OCI-LY7 (cell line): ENCODE data around the gene STAU1. TPM values are rescaled to one million over a fixed set of nuclear protein-coding genes. Genes with fewer than 3 reads are reported as not detected.
"Not testable (repeated sequence)": the region's sequence is repeated elsewhere in the genome, so short reads cannot be mapped to it uniquely, and the experiment has no call there.

ENCODE experiments used
- BruUV-seq: library from RNA; stranded (reverse); fragments of 400-500 nt; replicated peaks from 2 replicates; lab custom pipeline; 2021; lab: Mats Ljungman, UMichigan
- CTCF ChIA-PET: fragments of 300-600 bp; sonication (Branson Sonifier 250); formaldehyde crosslinking; loops from one replicate; lab custom pipeline; 2022; ENCODE audit warnings: antibody characterized with exemption; ENCODE audit not compliant: unreplicated experiment; lab: Charles Lee
- POLR2A ChIA-PET: fragments of 300-600 bp; sonication (Branson Sonifier 250); formaldehyde crosslinking; loops from one replicate; lab custom pipeline; 2022; ENCODE audit warnings: antibody characterized with exemption; lab: Charles Lee
- DNase-seq: peaks from one replicate; pipeline ENCODE4 v3.0.0-alpha.2; 2015; ENCODE audit warnings: low spot score
- H2AFZ ChIP-seq: fragments of 200-600 bp; sonication (generic), shearing (Covaris generic); 2 replicates; pipeline ENCODE4 v1.6.1; 2014; ENCODE audit warnings: mild to moderate bottlenecking, antibody characterized with exemption, low read length, moderate library complexity
- H3K27ac ChIP-seq: fragments of 200-600 bp; sonication (generic); 2 replicates; pipeline ENCODE4 v1.5.1; 2014; ENCODE audit warnings: mixed run types, low read depth, mild to moderate bottlenecking, moderate library complexity, low read length, inconsistent platforms; ENCODE audit not compliant: poor library complexity, severe bottlenecking
- H3K36me3 ChIP-seq: fragments of 200-600 bp; sonication (generic); 2 replicates; pipeline ENCODE4 v1.6.1; 2014; ENCODE audit warnings: mild to moderate bottlenecking, antibody characterized with exemption, low read length, moderate library complexity, mixed read lengths; ENCODE audit not compliant: insufficient read depth
- H3K4me1 ChIP-seq: fragments of 200-600 bp; sonication (generic); 2 replicates; pipeline ENCODE4 v1.5.1; 2014; ENCODE audit warnings: mild to moderate bottlenecking, low read length; ENCODE audit not compliant: insufficient read depth, poor library complexity, severe bottlenecking
- H3K4me2 ChIP-seq: fragments of 200-600 bp; sonication (generic); 2 replicates; pipeline ENCODE4 v1.6.1; 2014; ENCODE audit warnings: mild to moderate bottlenecking, low read length
- H3K4me3 ChIP-seq: fragments of 200-600 bp; sonication (generic); 2 replicates; pipeline ENCODE4 v1.5.1; 2014; ENCODE audit warnings: mild to moderate bottlenecking, low read depth, low read length; ENCODE audit not compliant: poor library complexity, severe bottlenecking
- H3K79me2 ChIP-seq: fragments of 200-600 bp; sonication (generic); 2 replicates; pipeline ENCODE4 v1.6.1; 2016; ENCODE audit warnings: low read depth, mild to moderate bottlenecking, low read length, moderate library complexity, mixed read lengths; ENCODE audit not compliant: insufficient read depth
- H3K9me2 ChIP-seq: fragments of 200-600 bp; sonication (generic); 2 replicates; pipeline ENCODE4 v1.6.1; 2016; ENCODE audit warnings: mild to moderate bottlenecking, low read length, mixed read lengths; ENCODE audit not compliant: insufficient read depth
- H3K9me3 ChIP-seq: fragments of 200-600 bp; sonication (generic); 2 replicates; pipeline ENCODE4 v1.6.1; 2014; ENCODE audit warnings: mild to moderate bottlenecking, mixed run types, low read length, mixed read lengths
- H4K20me1 ChIP-seq: fragments of 200-600 bp; sonication (generic); 2 replicates; pipeline ENCODE4 v1.6.1; 2014; ENCODE audit warnings: mild to moderate bottlenecking, antibody characterized with exemption, low read length, moderate library complexity, mixed read lengths; ENCODE audit not compliant: insufficient read depth
- EZH2phosphoT487 ChIP-seq: fragments of 200-600 bp; sonication (generic); IDR thresholded peaks from 2 replicates; pipeline ENCODE4 v1.6.1; 2018; ENCODE audit warnings: low read depth, borderline replicate concordance, mild to moderate bottlenecking, mixed run types, antibody characterized with exemption, low read length, moderate library complexity, mixed read lengths
- intact Hi-C: fragments of 100-400 bp; cut with micrococcal nuclease; formaldehyde crosslinking; loops from one replicate; pipeline ENCODE4 v1.10.0; 2022; ENCODE audit not compliant: unreplicated experiment
- total RNA-seq, 2 experiments: library from RNA; depleted of rRNA in 1 of 2; stranded (reverse); fragments of >200 nt in 1 of 2; shearing (Covaris generic) in 1 of 2; gene quantifications; 2 replicates each; pipeline ENCODE4 v1.2.3, GENCODE V29; 2014 to 2022
- TF ChIP-seq, protein P1 (sequence below): fragments of 200-600 bp; sonication (generic); conservative IDR thresholded peaks from 2 replicates; pipeline ENCODE4 v1.5.1; 2014; ENCODE audit warnings: mild to moderate bottlenecking, antibody characterized with exemption, low read length, moderate library complexity, mixed read lengths

The STAU1 gene
- total RNA-seq, 2 experiments from 2014 or later: 36.8 to 66.8 TPM

DNA sequence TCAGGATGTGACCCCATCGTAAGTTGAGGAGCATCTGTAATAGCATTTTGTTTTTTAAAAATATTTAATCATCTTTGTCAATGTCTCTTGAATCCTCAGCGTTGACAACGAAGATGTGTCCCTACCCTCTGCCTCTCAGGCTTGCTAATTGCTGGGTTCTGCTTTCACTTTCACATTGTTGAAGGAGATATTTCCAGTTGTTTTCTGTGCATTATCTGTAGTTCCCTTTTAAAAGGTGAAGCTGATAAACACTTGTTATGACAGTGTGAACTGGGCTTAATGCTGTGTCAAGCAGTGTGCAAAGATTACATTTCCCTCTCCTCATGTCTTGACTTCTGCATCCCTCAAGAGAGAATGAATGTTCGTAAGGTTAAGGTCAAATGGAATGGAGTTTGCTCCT is 87.2 kb downstream of the STAU1 start:
- Histone ChIP-seq H4K20me1 (no peaks in the 10 kb centered on the region), H3K4me2 (no peak overlapping the region), H3K9me2 (no peaks in the 10 kb centered on the region), H3K79me2 (peaks cover 9% of the 10 kb centered on the region; the same call in 1 of the 2 replicates), H2AFZ (no peak overlapping the region), H3K4me1 (no peaks in the 10 kb centered on the region), H3K9me3 (no peaks in the 10 kb centered on the region), H3K27ac (no peak overlapping the region), H3K36me3 (peaks cover 94% of the 10 kb centered on the region), H3K4me3 (no peak overlapping the region)
- BruUV-seq: no TSS peak
- POLR2A ChIA-PET: no interaction called here
- intact Hi-C loops: no loop called here
- CTCF ChIA-PET: no interaction called here
- DNase-seq: no peak
- TF ChIP-seq, protein P1, sequence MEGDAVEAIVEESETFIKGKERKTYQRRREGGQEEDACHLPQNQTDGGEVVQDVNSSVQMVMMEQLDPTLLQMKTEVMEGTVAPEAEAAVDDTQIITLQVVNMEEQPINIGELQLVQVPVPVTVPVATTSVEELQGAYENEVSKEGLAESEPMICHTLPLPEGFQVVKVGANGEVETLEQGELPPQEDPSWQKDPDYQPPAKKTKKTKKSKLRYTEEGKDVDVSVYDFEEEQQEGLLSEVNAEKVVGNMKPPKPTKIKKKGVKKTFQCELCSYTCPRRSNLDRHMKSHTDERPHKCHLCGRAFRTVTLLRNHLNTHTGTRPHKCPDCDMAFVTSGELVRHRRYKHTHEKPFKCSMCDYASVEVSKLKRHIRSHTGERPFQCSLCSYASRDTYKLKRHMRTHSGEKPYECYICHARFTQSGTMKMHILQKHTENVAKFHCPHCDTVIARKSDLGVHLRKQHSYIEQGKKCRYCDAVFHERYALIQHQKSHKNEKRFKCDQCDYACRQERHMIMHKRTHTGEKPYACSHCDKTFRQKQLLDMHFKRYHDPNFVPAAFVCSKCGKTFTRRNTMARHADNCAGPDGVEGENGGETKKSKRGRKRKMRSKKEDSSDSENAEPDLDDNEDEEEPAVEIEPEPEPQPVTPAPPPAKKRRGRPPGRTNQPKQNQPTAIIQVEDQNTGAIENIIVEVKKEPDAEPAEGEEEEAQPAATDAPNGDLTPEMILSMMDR: no peak
- TF ChIP-seq EZH2phosphoT487: no peak

DNA sequence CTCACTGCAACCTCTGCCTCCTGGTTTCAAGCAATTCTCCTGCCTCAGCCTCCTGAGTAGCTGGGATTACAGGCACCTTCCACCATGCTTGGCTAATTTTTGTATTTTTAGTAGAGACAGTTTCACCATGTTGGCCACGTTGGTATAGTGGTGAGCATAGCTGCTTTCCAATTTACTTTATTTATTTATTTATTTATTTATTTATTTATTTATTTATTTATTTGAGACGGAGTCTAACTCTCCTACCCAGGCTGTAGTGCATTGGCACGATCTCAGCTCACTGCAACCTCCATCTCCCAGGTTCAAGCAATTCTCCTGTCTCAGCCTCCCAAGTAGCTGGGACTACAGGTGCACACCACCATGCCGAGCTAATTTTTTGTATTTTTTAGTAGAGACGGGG is 87.8 kb downstream of the STAU1 start:
- H3K9me3 ChIP-seq, DNase-seq, intact Hi-C loops, POLR2A ChIA-PET, CTCF ChIA-PET, H3K27ac ChIP-seq, H4K20me1 ChIP-seq, H3K79me2 ChIP-seq, H2AFZ ChIP-seq, H3K4me3 ChIP-seq, H3K9me2 ChIP-seq, BruUV-seq, H3K4me1 ChIP-seq, H3K4me2 ChIP-seq: not testable (repeated sequence)
- H3K36me3 ChIP-seq: peaks cover 97% of the 10 kb centered on the region

DNA sequence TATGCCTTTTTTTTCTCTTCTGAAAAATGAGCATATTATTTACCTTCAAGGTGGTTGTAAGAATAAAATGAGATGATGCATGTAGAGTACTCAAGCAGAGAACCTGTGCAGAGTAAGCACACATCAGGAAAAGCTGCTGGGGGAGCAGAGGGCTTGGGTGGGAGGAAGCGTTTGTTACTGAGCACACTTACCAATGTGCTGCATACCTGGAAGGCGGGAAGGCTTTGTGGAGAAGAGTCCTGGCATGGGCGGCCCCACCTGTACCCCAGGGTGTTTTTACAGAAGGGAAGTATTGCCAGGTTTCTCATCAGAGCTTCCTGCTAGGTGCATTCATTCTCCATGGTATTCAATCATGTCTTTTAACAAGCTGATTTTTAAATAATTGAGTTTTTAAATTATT is 89.1 kb downstream of the STAU1 start:
- H2AFZ ChIP-seq: no peak overlapping the region
- H3K27ac ChIP-seq: no peak overlapping the region
- H3K36me3 ChIP-seq: peaks cover 97% of the 10 kb centered on the region
- no peak for DNase-seq
- POLR2A ChIA-PET: no interaction called here
- no peaks in the 10 kb centered on the region for H3K9me3 ChIP-seq
- no peaks in the 10 kb centered on the region for H4K20me1 ChIP-seq
- intact Hi-C loops: no loop called here
- CTCF ChIA-PET: no interaction called here
- H3K9me2 ChIP-seq: no peaks in the 10 kb centered on the region
- no peak for TF ChIP-seq EZH2phosphoT487
- TF ChIP-seq, protein P1: no peak
- H3K79me2 ChIP-seq: peaks cover 9% of the 10 kb centered on the region; the same call in 1 of the 2 replicates
- no peaks in the 10 kb centered on the region for H3K4me1 ChIP-seq
- no TSS peak for BruUV-seq
- H3K4me3 ChIP-seq: no peak overlapping the region
- no peak overlapping the region for H3K4me2 ChIP-seq
